K562 (cell line): ENCODE measurements around the gene FERMT3. TPM values are rescaled to one million over a fixed set of nuclear protein-coding genes. Genes with fewer than 3 reads are reported as not detected.

Experiments used
- DLX4 ChIP-seq: fragments of 250-450 bp; sonication (Bioruptor Pico); IDR thresholded peaks from 2 replicates; pipeline ENCODE4 v1.6.1; 2021; ENCODE audit warnings: mild to moderate bottlenecking
- GMEB1 ChIP-seq: fragments of 250-450 bp; sonication (Bioruptor Pico); IDR thresholded peaks from 2 replicates; pipeline ENCODE4 v1.4.0; 2020; ENCODE audit warnings: mild to moderate bottlenecking
- IRF1 ChIP-seq: sonication (generic); formaldehyde crosslinking; IDR thresholded peaks from 2 replicates; pipeline ENCODE4 v1.8.0; 2022; ENCODE audit warnings: missing genetic modification reagents, mild to moderate bottlenecking, borderline replicate concordance
- MGA ChIP-seq: fragments of 450-650 bp; IDR thresholded peaks from 2 replicates; pipeline ENCODE4 v1.6.1; 2016; ENCODE audit warnings: mild to moderate bottlenecking, moderate library complexity
- NFXL1 ChIP-seq: fragments of 450-650 bp; formaldehyde crosslinking; IDR thresholded peaks from 2 replicates; pipeline ENCODE4 v1.4.0; 2021; ENCODE audit warnings: mild to moderate bottlenecking
- NR1H2 ChIP-seq: sonication (generic); formaldehyde crosslinking; IDR thresholded peaks from 2 replicates; pipeline ENCODE4 v1.4.0; 2020; ENCODE audit warnings: mild to moderate bottlenecking, missing genetic modification reagents
- RBM25 ChIP-seq: fragments of 200-400 bp; formaldehyde crosslinking; IDR thresholded peaks from 2 replicates; pipeline ENCODE4 v1.6.1; 2018; ENCODE audit warnings: low read length, low read depth, moderate library complexity; ENCODE audit not compliant: severe bottlenecking
- TCF15 ChIP-seq: fragments of 250-450 bp; sonication (Bioruptor Pico); IDR thresholded peaks from 2 replicates; pipeline ENCODE4 v1.8.0; 2022; ENCODE audit warnings: moderate library complexity, mild to moderate bottlenecking, inconsistent platforms
- TRIM28 ChIP-seq: fragments of 450-650 bp; IDR thresholded peaks from 2 replicates; pipeline ENCODE4 v1.6.1; 2017
- U2AF2 ChIP-seq: fragments of 200-400 bp; formaldehyde crosslinking; optimal IDR thresholded peaks from 2 replicates; pipeline ENCODE3; 2017; ENCODE audit warnings: low read depth, mild to moderate bottlenecking, low read length
- ZC3H11A ChIP-seq: IDR thresholded peaks from 2 replicates; pipeline ENCODE4 v1.6.1; 2012; ENCODE audit warnings: low read depth, low read length, improper control_type of control experiment
- ZNF217 ChIP-seq: sonication (generic); formaldehyde crosslinking; IDR thresholded peaks from 2 replicates; pipeline ENCODE4 v1.8.0; 2022; ENCODE audit warnings: mild to moderate bottlenecking, missing genetic modification reagents
- ZNF239 ChIP-seq: fragments of 250-450 bp; sonication (Bioruptor Pico); IDR thresholded peaks from 2 replicates; pipeline ENCODE4 v1.4.0; 2020; ENCODE audit warnings: mild to moderate bottlenecking
- polyA plus RNA-seq, 8 experiments: library from polyadenylated mRNA; depleted of rRNA in 4 of 8; stranded (reverse) in 5 of 8; unstranded in 3 of 8; fragments of >200 nt; fragmentation: Nextera tagmentation in 2 of 8; fragmentation: Illumina TruSeq in 1 of 8; extraction: Ambion mirVana in 2 of 8; extraction: Trizol in 1 of 8; gene quantifications; 2 replicates each; pipeline versions ENCODE4 v1.2.1 to v1.2.3, GENCODE V29; 2011 to 2014; ENCODE audit warnings: inconsistent platforms in 1 of 8, missing spikeins in 1 of 8
- total RNA-seq, 7 experiments: library from RNA; depleted of rRNA in 6 of 7; stranded (reverse); fragments of >200 nt in 6 of 7; fragmentation: Illumina TruSeq in 2 of 7; extraction: Trizol in 2 of 7; gene quantifications; 2 replicates each; pipeline versions ENCODE4 v1.2.1 to v1.2.3, GENCODE V29; 2011 to 2021; ENCODE audit warnings: low replicate concordance in 1 of 7

FERMT3 gene
- total and polyA plus RNA-seq, 9 of the 15 experiments (the other 6 are each of a cell fraction or from before 2014, with no cell fraction given), result 3.2 to 275 (median 79.7) TPM

- TF ChIP-seq MGA, result no peak
- TF ChIP-seq ZC3H11A, result no peak
- TF ChIP-seq IRF1 (CRISPR knock-in tag), result no peak
- TF ChIP-seq ZNF217, result no peak
- TF ChIP-seq NFXL1 (CRISPR knock-in tag), result no peak
- no peak for TF ChIP-seq U2AF2
- no peak for TF ChIP-seq TRIM28
- no peak for TF ChIP-seq NR1H2 (CRISPR knock-in tag)
- no peak for TF ChIP-seq TCF15
- TF ChIP-seq RBM25, result no peak
- no peak for TF ChIP-seq GMEB1 (CRISPR knock-in tag)
- no peak for TF ChIP-seq ZNF239
- no peak for TF ChIP-seq DLX4 (CRISPR knock-in tag)
Observed at GRCh38 chr11:64245797-64246620, 39.5 kb downstream of the FERMT3 start (continued).
